H7 (cell line): ENCODE results near the gene MAFB. TPM values are rescaled to one million over a fixed set of nuclear protein-coding genes. Genes with fewer than 3 reads are reported as not detected.

ENCODE experiments used
- DNase-seq: peaks from one replicate; pipeline ENCODE4 v3.0.0; 2012
- H3K27me3 ChIP-seq: 2 replicates; pipeline ENCODE4 v1.6.0; 2011; ENCODE audit warnings: mild to moderate bottlenecking, low read length; ENCODE audit not compliant: control insufficient read depth, insufficient read depth
- H3K36me3 ChIP-seq: replicated peaks from 2 replicates; pipeline ENCODE4 v1.5.1; 2011; ENCODE audit warnings: low read length; ENCODE audit not compliant: control insufficient read depth, insufficient read depth
- H3K4me3 ChIP-seq: 2 replicates; pipeline ENCODE4 v1.5.1; 2011; ENCODE audit warnings: low read depth, mild to moderate bottlenecking, control low read depth, low read length, moderate library complexity; ENCODE audit not compliant: insufficient read depth
- total RNA-seq: library from RNA; depleted of rRNA; stranded (reverse); fragments of >200 nt; shearing (Covaris generic); gene quantifications from 2 replicates; pipeline ENCODE4 v1.2.3, GENCODE V29; 2014

Gene MAFB
- total RNA-seq, 1 experiment from 2014 or later, result 2.4 TPM

GRCh38 chr20:40681165-40681564 lies 7.9 kb downstream of the MAFB start:
- Histone ChIP-seq H3K36me3 (no peaks in the 10 kb centered on the region), H3K4me3 (no peak overlapping the region), H3K27me3 (peaks cover 70% of the 10 kb centered on the region)
- no peak for DNase-seq

- H3K27me3 ChIP-seq, result peaks cover 62% of the 10 kb centered on the region
- no peak overlapping the region for H3K4me3 ChIP-seq
- no peaks in the 10 kb centered on the region for H3K36me3 ChIP-seq
- no peak for DNase-seq
Measured at GRCh38 chr20:40680161-40680959, 8.7 kb downstream of the MAFB start.

GRCh38 chr20:40679184-40679583 lies 9.9 kb downstream of the MAFB start:
- peaks cover 50% of the 10 kb centered on the region for H3K27me3 ChIP-seq
- H3K4me3 ChIP-seq, result no peak overlapping the region
- DNase-seq, result no peak
- no peaks in the 10 kb centered on the region for H3K36me3 ChIP-seq

- H3K27me3 ChIP-seq, result peaks cover 42% of the 10 kb centered on the region
Measured at GRCh38 chr20:40678286-40678875, 10.7 kb downstream of the MAFB start.

GRCh38 chr20:40677343-40677924 lies 11.6 kb downstream of the MAFB start:
- H3K36me3 ChIP-seq, result no peaks in the 10 kb centered on the region
- H3K27me3 ChIP-seq, result peaks cover 33% of the 10 kb centered on the region
- no peak overlapping the region for H3K4me3 ChIP-seq
- no peak for DNase-seq

More at GRCh38 chr20:40678286-40678875, 10.7 kb downstream of the MAFB start:
- no peaks in the 10 kb centered on the region for H3K36me3 ChIP-seq
- no peak for DNase-seq
- H3K4me3 ChIP-seq, result no peak overlapping the region

- Histone ChIP-seq H3K27me3 (peaks cover 25% of the 10 kb centered on the region), H3K36me3 (no peaks in the 10 kb centered on the region), H3K4me3 (no peak overlapping the region)
- no peak for DNase-seq
Measured at GRCh38 chr20:40676491-40677269, 12.4 kb downstream of the MAFB start.

- peaks cover 16% of the 10 kb centered on the region for H3K27me3 ChIP-seq
Measured at GRCh38 chr20:40675599-40676221, 13.3 kb downstream of the MAFB start.

GRCh38 chr20:40673442-40673841 lies 15.6 kb downstream of the MAFB start:
- Histone ChIP-seq H3K36me3 (no peaks in the 10 kb centered on the region), H3K4me3 (no peak overlapping the region), H3K27me3 (peaks cover under 1% of the 10 kb centered on the region; the same call in 1 of the 2 replicates)
- no peak for DNase-seq

More at GRCh38 chr20:40675599-40676221, 13.3 kb downstream of the MAFB start:
- no peak for DNase-seq
- Histone ChIP-seq H3K4me3 (no peak overlapping the region), H3K36me3 (no peaks in the 10 kb centered on the region)

- Histone ChIP-seq H3K36me3 (no peaks in the 10 kb centered on the region), H3K4me3 (no peak overlapping the region), H3K27me3 (no peaks in the 10 kb centered on the region; the same call in 1 of the 2 replicates)
- no peak for DNase-seq
Measured at GRCh38 chr20:40672095-40672494, 16.9 kb downstream of the MAFB start.

GRCh38 chr20:40670253-40670652 lies 18.8 kb downstream of the MAFB start:
- Histone ChIP-seq H3K4me3 (no peak overlapping the region), H3K27me3 (no peaks in the 10 kb centered on the region; the same call in 1 of the 2 replicates), H3K36me3 (no peaks in the 10 kb centered on the region)
- no peak for DNase-seq

- Histone ChIP-seq H3K27me3 (no peaks in the 10 kb centered on the region; the same call in 1 of the 2 replicates), H3K36me3 (no peaks in the 10 kb centered on the region), H3K4me3 (no peak overlapping the region)
- no peak for DNase-seq
Measured at GRCh38 chr20:40669692-40670091, 19.3 kb downstream of the MAFB start.

- Histone ChIP-seq H3K36me3 (no peaks in the 10 kb centered on the region), H3K27me3 (no peaks in the 10 kb centered on the region; the same call in 1 of the 2 replicates), H3K4me3 (no peak overlapping the region)
- no peak for DNase-seq
Measured at GRCh38 chr20:40668449-40669228, 20.4 kb downstream of the MAFB start.

- no peak for DNase-seq
- Histone ChIP-seq H3K4me3 (no peak overlapping the region), H3K27me3 (no peaks in the 10 kb centered on the region; the same call in 1 of the 2 replicates), H3K36me3 (no peaks in the 10 kb centered on the region)
Measured at GRCh38 chr20:40667503-40667902, 21.5 kb downstream of the MAFB start.
